Measurements from ENCODE around the gene ZNF280A. TPM values are rescaled to one million over a fixed set of nuclear protein-coding genes. Genes with fewer than 3 reads are reported as not detected.

Gene ZNF280A
- total and polyA plus RNA-seq, 2 donors from 2014 or later = not detected

DNA sequence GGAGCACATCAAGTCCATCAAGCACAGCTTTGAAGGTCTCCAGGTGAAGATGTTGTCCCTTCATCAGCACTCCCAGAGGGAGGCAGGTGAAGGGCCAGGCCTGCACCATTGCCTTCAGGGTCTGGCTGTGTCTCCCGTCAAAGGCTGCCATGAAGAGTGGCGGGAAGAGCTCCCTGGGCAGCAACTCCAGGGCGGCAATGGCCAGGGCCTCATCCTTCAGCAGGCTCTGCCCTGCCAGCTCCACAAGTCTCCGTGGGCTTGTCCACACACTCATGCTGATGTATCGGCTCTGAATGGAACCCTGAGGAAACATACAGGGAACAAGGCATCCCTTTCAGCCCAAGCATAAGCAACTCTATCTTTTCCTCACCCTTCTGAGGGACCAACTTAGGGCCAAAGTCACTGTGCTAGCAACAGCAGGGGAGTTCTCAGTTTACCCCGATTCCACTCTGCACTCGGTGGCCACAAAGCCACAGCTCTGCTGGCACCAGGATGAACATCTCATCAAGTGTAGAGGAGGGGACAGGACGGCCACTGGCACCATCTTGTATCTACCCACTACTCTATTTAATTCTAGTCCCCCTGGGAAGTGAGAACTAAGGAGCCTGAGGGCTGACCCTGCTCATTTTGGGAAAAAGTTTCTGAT, 30.8 kb upstream of the ZNF280A start:
- intact Hi-C loops (cut with DNase I) = no loop called here
- H3K9me3 ChIP-seq (ENCODE audit: control insufficient read depth in 2 of 3, insufficient read depth in 1 of 3, low read length in 3 of 3) = no peaks in the 10 kb centered on the region
- TF ChIP-seq, protein P1, sequence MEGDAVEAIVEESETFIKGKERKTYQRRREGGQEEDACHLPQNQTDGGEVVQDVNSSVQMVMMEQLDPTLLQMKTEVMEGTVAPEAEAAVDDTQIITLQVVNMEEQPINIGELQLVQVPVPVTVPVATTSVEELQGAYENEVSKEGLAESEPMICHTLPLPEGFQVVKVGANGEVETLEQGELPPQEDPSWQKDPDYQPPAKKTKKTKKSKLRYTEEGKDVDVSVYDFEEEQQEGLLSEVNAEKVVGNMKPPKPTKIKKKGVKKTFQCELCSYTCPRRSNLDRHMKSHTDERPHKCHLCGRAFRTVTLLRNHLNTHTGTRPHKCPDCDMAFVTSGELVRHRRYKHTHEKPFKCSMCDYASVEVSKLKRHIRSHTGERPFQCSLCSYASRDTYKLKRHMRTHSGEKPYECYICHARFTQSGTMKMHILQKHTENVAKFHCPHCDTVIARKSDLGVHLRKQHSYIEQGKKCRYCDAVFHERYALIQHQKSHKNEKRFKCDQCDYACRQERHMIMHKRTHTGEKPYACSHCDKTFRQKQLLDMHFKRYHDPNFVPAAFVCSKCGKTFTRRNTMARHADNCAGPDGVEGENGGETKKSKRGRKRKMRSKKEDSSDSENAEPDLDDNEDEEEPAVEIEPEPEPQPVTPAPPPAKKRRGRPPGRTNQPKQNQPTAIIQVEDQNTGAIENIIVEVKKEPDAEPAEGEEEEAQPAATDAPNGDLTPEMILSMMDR (IDR thresholded peaks at IDR 0.05; ENCODE audit: borderline replicate concordance, extremely low read depth, insufficient read depth) = no peak

DNA sequence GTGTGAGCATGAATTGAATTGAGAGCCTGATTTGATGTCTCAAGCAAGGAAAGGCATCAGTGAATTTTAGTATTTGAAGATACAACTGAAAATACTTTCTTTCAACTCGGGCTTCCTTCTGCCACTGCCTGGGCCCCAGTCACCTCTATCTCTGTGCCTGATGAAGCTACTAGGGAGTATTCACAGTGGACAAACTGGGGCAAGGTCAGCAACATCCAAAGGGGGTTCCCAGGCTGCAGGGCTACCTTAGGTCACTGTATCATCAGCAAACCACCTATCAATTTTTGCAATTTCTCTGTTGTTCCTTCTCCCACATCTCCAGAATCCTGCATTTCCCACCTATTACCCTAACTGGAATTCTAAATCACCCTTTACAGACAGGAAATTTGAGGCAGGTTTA, 28.8 kb upstream of the ZNF280A start:
- H3K27me3 ChIP-seq (ENCODE audit: control insufficient read depth, insufficient read depth, low read length) = no peaks in the 10 kb centered on the region
- intact Hi-C loops (cut with DNase I) = no loop called here
- DNase-seq (no peak), FAIRE-seq (no peak)
- no peak overlapping the region for H3K9ac ChIP-seq (ENCODE audit: low read length in 3 of 3)
- TF ChIP-seq, protein P1 (IDR thresholded peaks at IDR 0.05; ENCODE audit: borderline replicate concordance, extremely low read depth, insufficient read depth) = no peak
- H3K4me1 ChIP-seq (ENCODE audit: control insufficient read depth in 2 of 3, insufficient read depth in 2 of 3, low read depth in 1 of 3, low read length in 3 of 3) = no peaks in the 10 kb centered on the region
- H3K9me3 ChIP-seq (ENCODE audit: control insufficient read depth in 2 of 3, insufficient read depth in 1 of 3, low read length in 3 of 3) = no peaks in the 10 kb centered on the region
- no peak overlapping the region for H3K27ac ChIP-seq (ENCODE audit: low read depth in 2 of 2, low read length in 2 of 2)
- no peak overlapping the region for H3K4me3 ChIP-seq (ENCODE audit: low read length in 3 of 3)
- H3K36me3 ChIP-seq (ENCODE audit: control insufficient read depth in 2 of 3, insufficient read depth in 3 of 3, low read length in 3 of 3) = no peaks in the 10 kb centered on the region

More for the DNA sequence above, 30.8 kb upstream of the ZNF280A start:
- H3K27ac ChIP-seq (ENCODE audit: low read depth in 2 of 2, low read length in 2 of 2) = no peak overlapping the region
- H3K4me3 ChIP-seq (ENCODE audit: low read length in 3 of 3) = no peak overlapping the region
- H3K36me3 ChIP-seq (ENCODE audit: control insufficient read depth in 2 of 3, insufficient read depth in 3 of 3, low read length in 3 of 3) = no peaks in the 10 kb centered on the region
- H3K9ac ChIP-seq (ENCODE audit: low read length in 3 of 3) = no peak overlapping the region
- no peaks in the 10 kb centered on the region for H3K27me3 ChIP-seq (ENCODE audit: control insufficient read depth, insufficient read depth, low read length)
- DNase-seq (no peak), FAIRE-seq (no peak)
- H3K4me1 ChIP-seq (ENCODE audit: control insufficient read depth in 2 of 3, insufficient read depth in 2 of 3, low read depth in 1 of 3, low read length in 3 of 3) = no peaks in the 10 kb centered on the region

DNA sequence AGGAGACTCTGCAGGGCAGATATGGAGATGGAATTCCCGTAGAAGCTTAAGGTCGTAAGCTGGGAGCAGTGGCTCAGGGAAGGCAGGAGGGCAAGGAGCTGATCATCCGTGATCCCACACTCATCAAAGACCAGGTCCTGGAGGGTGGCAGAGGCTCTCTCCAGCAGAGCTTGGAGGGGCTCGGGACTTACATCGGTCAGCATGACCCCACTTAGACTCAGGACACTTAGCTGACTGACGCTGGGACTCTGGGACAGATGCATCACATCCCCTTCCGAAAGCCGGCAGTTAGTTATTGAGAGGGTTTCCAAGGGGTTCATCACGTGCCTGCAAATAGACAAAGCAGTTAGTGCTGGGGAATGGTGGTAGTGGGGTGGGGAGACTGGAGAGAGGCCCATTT, 28.2 kb upstream of the ZNF280A start:
- intact Hi-C loops (cut with DNase I) = no loop called here
- Histone ChIP-seq H3K27ac (ENCODE audit: low read depth in 2 of 2, low read length in 2 of 2) (no peak overlapping the region), H3K9ac (ENCODE audit: low read length in 3 of 3) (no peak overlapping the region), H3K4me3 (ENCODE audit: low read length in 3 of 3) (no peak overlapping the region), H3K9me3 (ENCODE audit: control insufficient read depth in 2 of 3, insufficient read depth in 1 of 3, low read length in 3 of 3) (no peaks in the 10 kb centered on the region), H3K36me3 (ENCODE audit: control insufficient read depth in 2 of 3, insufficient read depth in 3 of 3, low read length in 3 of 3) (no peaks in the 10 kb centered on the region), H3K4me1 (ENCODE audit: control insufficient read depth in 2 of 3, insufficient read depth in 2 of 3, low read depth in 1 of 3, low read length in 3 of 3) (no peaks in the 10 kb centered on the region), H3K27me3 (ENCODE audit: control insufficient read depth, insufficient read depth, low read length) (no peaks in the 10 kb centered on the region)
- TF ChIP-seq, protein P1 (IDR thresholded peaks at IDR 0.05; ENCODE audit: borderline replicate concordance, extremely low read depth, insufficient read depth) = no peak
- no peak for FAIRE-seq
- no peak for DNase-seq
